SIG-M5 treated with dmso at 0.1 percent for 504 hours (cell line): ENCODE measurements around the gene CCDC167.

Source experiments
- DNase-seq: peaks from one replicate; lab custom pipeline; 2025; ENCODE audit not compliant: unreplicated experiment; lab: John Stamatoyannopoulos, UW

CCDC167 gene

GRCh38 chr6:37490536-37491170, 9.0 kb downstream of the CCDC167 start:
- no peak for DNase-seq

DNA sequence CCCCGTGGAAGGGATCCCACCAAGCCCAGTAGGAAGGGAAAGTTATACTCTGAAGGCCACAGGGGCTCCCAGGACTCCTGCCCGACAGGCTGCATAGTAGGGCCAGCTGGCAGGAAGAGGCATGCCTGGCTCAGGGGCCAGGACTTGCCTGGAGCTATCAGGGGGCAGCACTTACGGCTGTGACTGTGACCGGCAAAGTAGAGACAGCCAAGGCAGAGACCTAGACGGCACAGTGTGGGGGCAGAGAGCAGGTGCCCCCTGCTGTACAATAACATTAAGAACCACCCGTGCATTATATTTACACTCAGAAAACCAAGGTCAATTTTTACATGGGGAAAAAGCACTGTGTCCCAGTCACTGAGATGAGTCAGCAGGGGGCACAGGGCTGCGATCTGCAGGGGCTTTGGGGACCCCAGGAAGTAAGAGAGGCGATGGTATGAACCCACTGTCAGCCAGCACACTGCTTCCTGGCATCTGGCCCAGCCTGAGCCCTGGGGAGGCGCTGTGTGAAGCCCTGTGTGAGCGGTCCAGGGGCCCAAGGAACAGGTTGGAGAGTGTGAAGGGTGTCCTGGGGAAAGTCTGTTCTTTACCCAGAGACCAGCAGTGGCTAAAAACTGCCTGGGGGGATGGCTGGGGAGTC, 9.9 kb downstream of the CCDC167 start:
- DNase-seq: no peak

GRCh38 chr6:37488476-37488875, 11.2 kb downstream of the CCDC167 start:
- no peak for DNase-seq

DNA sequence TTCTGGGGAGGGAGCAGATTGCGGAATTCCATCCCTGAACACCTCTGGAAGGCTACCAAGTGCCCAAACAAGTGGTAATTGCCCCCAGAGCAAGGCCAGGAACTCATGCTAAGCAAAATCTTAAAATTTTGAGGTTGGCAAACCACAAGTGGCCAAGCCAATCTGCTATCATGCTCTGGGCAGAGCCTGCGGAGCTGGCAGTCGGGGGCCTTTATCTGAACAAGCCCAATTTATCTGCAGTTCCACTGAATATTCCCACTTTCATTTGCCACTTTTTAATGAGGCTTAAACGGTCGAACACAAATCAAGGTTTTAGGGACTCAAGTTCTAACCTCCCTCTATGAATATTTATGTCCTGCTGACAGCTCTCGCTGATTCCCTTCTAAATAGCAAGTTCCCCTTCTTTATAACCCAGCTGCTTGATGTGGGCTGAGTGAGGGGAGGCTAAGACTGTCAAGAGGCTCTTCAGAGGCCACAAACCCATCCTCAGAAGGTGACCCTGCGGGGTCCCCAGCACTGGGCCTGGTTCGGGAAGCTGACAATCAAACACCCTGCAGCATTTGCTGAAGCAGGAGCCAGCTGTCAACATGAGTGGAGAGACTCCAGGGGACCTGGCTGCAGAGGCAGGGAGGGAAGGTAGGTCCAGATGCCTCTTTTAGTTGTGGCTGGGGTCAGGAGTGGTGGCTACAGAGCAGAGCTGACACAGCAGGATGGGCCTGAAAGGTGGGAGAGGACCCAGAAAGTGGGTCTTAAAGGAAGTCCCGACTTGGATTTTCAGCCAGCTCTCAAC, 11.9 kb downstream of the CCDC167 start:
- no peak for DNase-seq

GRCh38 chr6:37486121-37486839, 13.4 kb downstream of the CCDC167 start:
- DNase-seq: no peak

- DNase-seq: no peak
Measured at GRCh38 chr6:37485291-37485702, 14.4 kb downstream of the CCDC167 start.

DNA sequence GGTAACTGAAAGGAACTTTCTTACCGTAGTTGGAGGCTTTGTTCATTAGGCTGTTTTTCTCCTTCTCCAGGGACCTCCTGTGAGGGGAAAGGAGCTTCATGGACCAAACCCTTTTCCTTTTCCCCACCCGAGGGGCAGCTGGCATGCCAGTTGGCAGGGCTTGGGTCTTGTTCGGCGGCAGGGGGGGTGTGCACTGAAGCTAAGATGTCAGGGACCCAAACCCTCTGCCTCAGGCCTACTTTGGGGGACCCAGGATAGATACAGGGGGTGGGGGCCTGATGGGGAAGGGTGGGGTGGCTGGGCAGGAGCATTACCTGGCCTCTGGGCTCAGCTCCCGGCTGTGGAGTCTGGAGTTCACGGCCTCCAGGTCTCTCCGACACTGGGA, 14.9 kb downstream of the CCDC167 start:
- no peak for DNase-seq

DNA sequence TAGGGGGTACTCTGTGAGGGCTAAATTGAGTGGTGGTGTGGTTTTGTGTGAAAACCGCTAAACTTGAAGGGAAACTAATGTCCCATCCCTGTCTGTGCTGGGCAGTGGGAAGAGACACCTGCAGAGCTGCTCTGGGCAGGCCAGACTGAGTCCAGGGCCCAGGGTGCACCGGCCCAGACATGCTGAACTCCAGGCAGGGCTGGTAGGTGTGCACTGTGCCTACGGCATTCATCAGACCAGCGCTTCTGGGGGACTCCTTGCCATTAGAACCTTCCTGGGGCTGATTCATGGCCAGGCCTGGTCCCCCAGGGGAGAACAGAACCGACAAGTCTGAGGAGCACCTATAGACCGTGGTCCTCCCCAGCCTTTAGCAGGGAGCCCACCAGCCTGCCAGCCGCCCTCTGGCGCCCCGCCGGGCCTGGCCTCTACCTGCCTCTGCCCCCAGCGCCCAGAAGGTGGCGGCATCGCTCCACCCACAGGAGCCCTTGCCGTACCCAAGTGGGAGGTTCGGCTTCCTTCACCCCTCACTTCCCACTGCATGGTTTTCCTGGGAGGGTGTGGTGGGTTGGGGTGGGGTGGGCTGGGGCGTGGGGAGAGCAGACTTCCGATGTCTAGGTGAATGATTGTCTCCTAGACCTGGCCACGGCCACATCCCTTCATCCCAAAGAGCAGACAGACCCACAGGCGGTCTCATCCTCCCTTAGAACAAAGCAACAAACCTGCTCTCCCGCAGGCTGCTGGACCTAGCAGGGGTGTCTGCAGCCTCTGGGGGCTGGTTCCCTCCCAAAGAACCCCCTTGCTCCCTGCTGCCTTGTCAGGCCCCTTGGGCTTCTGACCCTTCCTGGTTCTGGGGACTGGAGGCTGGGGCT, 15.5 kb downstream of the CCDC167 start:
- peak; percentile 13 for DNase-seq

DNA sequence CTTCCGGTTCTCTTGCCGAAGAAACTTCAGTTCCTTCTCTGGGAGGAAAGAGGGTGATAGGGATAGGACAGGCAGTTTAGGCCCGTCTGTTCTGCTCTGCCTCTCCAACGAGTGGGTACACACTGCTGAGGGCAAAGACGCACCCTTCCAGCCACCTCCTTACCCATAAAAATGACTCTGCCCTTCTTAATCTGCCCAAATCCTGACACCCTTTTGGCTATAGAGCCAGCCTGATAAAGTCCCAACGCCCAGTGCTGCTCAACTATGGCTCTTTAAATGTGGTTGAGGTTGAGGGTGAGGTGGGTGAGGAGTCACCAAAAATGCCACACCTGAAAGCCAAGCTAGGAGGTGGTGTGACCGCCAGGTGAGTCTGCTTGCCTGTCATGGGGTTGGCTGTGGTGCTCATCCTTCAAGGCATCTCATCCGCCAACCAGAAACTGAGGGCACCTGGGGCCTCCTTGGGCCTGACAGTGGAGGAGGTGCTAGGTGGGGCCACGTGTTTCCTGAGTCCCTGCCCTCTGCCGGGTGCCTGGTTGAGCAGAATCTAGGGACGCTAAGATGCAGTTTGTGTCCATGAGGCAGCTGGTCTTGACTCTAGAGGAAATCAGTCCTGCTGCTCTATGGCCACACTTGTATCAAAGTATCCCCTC, 16.3 kb downstream of the CCDC167 start:
- no peak for DNase-seq

- no peak for DNase-seq
Measured at GRCh38 chr6:37482606-37483251, 17.0 kb downstream of the CCDC167 start.

- no peak for DNase-seq
Measured at GRCh38 chr6:37481711-37482605, 17.7 kb downstream of the CCDC167 start.

DNA sequence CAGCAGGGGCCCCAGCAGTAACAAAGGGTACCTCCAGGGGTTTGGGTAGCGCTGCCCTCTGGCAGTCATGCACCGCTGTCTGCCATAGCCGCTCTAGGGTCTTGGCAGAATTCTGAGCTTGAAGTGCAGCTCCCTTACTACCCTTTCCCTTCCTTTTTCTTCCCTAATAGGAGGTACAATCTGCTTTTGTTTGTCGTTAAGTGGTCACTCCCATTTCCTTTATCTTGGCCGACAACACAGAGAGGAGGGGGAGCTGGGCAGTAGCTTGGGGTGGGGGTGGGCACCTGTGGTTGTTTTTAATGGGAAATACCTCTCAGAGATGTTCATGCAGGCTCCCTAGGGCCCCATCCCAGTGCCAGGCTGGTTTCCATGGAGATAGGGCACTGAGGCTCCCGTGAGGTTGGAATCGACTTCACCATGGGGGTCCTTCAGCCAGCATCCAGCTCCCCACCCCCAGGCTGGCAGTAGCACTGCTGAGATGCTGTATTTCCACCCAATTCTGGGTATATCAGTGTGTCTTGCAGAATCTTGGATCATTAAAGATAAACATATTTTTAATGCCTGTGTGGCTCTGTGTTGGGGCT, 18.6 kb downstream of the CCDC167 start:
- no peak for DNase-seq

GRCh38 chr6:37480118-37480736, 19.5 kb downstream of the CCDC167 start:
- no peak for DNase-seq

GRCh38 chr6:37479266-37479854, 20.3 kb downstream of the CCDC167 start:
- no peak for DNase-seq

DNA sequence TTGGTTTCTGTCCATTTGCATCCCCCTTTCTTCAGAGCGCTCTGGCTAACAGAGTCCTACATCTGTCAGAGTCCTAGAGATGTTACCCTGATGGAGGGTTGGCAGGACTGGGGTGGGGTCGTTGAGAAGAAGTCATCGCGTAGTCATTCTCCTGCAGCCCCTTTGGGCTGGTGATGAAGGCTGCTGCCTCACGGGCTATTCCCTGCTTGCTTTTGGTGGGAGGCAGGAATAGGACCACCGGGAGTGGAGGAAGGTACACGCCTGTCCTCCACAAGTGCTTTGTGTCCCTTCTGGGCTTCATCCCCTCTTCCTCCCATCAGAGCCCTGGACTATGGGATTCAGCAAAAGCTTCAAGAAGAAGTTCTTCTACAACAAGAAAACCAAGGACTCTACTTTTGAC, 20.9 kb downstream of the CCDC167 start:
- no peak for DNase-seq

DNA sequence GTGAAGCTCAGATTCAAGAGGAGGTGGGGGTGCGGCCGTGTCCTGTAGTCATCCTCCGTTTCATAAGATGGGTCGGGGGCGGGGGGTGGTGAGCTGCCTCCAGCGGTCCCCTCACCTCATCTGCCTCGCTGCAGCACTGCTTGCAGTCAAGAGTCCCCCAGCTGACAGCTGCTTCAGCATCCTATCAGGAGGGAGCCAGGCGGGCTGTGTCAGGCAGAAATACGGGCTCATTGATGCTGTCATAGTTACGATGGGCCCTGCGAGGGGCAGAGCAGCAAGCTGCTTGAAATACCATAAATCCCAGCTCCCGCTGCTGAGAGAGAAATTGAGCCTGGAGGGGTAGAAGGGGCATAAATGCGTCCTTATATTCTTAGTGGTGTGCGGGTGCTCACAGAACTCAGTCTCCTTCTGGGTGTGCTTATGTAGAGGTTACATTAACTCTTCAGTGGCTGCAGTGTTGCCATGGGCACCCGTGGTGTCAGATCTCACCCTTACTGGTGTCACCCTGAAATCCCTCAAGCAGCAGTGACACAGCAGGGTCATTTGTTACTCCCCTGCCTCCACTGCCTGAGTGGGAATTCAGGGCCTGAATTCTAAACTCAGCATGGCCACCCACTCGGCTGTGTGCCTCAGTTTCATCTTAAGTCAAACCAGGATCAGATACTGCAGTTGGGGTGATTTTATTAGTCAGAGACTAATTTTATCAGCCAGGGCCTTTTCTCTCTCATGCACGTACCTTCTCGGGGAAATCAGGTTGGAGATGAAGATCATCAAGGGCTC, 21.8 kb downstream of the CCDC167 start:
- no peak for DNase-seq

DNA sequence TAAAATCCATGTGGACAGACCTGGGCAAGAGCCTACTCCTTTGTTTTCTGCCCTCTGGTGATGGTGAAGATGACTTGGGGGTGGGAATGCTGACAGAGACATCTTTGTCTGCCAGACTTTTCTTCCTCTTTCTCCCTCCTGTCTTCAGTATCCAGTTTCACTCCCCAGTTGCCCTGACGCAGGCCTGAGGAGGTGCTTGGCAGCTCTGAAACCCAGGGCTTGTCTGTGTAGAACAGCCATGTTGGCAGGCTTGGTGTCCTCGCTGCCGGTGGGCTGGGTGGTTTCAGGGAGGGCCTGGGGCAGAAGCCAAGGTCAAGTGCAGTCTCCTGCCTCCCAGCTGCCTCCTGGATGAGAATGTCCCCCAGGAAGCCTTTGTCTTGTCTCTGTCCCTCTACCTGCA, 22.5 kb downstream of the CCDC167 start:
- DNase-seq: no peak
